Mesothelial cell of epicardium (in vitro differentiated cells): Measurements from ENCODE around the gene RGN. TPM values are rescaled to one million over a fixed set of nuclear protein-coding genes. Genes with fewer than 3 reads are reported as not detected.

Source experiments
- DNase-seq, 2 experiments: peaks; one replicate each; pipeline ENCODE4 v3.0.0; 2021; ENCODE audit warnings: low spot score in 2 of 2; ENCODE audit not compliant: unreplicated experiment in 2 of 2
- H3K27ac Mint-ChIP-seq: 2 replicates; pipeline ENCODE4 v1.8.0; 2021; ENCODE audit warnings: mixed read lengths
- H3K27me3 Mint-ChIP-seq: 2 replicates; pipeline ENCODE4 v1.8.0; 2021; ENCODE audit warnings: low read depth, mixed read lengths
- H3K36me3 Mint-ChIP-seq: 2 replicates; pipeline ENCODE4 v1.8.0; 2021; ENCODE audit warnings: mixed read lengths
- H3K4me1 Mint-ChIP-seq: 2 replicates; pipeline ENCODE4 v1.8.0; 2021; ENCODE audit warnings: mixed read lengths
- H3K4me3 Mint-ChIP-seq: 2 replicates; pipeline ENCODE4 v1.8.0; 2021; ENCODE audit warnings: mild to moderate bottlenecking, moderate library complexity, mixed read lengths
- H3K9me3 Mint-ChIP-seq: 2 replicates; pipeline ENCODE4 v1.8.0; 2021; ENCODE audit warnings: mixed read lengths
- total RNA-seq: library from RNA; stranded (reverse); gene quantifications from 3 replicates; pipeline ENCODE4 v1.2.1, GENCODE V29; 2021
- TF ChIP-seq, protein P1 (sequence below): fragments of 200-600 bp; sonication (generic); IDR thresholded peaks from one replicate; pipeline ENCODE4 v1.5.0; 2021; ENCODE audit warnings: antibody characterized with exemption; ENCODE audit not compliant: unreplicated experiment

RGN gene
- total RNA-seq: 0.61 to 1.2 TPM (median 1.2 TPM) in 3 replicates

DNA sequence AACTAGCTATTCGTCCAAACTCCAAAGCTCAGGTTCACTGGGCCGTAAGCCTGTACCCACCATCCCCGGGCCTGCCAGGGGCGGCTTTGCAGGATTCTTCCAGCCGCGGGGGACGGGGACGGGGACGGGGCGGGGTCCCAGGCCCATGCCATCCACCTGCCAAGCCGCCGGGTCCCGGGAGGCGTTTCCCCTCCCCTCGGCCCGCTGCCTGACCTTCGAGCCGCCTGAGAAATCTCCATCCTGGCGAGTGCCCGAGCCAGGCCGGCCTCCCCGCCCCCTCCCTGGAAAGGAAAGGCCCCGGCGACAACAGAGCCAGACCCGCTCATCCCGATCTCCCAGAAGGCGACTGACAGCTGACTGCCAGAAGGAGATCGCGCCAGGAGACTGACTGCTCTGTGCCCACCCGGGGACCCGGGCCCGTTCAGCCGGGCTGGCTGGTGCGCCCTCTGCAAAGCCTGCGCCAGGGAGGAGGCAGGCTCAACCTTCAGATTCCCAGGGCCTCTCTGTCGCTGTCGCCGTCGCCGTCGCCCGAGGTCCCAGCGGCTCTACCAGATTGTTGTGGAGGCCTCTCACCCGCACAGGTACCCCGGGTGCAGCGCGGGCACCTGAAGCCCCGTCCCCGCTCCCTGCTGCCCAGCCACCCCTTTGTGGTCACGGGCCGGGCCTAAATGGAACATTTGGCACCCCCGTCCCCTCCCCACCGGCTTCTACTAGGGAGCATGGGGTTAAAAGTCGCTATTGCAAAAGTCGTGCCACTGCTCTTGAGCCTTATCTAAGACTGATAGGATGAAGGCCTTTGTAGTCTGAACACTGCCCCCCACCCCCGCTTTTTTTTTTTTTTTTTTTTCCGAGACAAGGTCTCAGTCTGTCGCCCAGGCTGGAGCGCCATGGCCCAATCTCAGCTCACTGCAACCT, at the start of gene RGN:
TSS of gene RGN (plus strand) at position 315 of the 915 bp plus-strand sequence. CDS start 2,702 bp downstream, outside the sequence.
- TF ChIP-seq, protein P1, sequence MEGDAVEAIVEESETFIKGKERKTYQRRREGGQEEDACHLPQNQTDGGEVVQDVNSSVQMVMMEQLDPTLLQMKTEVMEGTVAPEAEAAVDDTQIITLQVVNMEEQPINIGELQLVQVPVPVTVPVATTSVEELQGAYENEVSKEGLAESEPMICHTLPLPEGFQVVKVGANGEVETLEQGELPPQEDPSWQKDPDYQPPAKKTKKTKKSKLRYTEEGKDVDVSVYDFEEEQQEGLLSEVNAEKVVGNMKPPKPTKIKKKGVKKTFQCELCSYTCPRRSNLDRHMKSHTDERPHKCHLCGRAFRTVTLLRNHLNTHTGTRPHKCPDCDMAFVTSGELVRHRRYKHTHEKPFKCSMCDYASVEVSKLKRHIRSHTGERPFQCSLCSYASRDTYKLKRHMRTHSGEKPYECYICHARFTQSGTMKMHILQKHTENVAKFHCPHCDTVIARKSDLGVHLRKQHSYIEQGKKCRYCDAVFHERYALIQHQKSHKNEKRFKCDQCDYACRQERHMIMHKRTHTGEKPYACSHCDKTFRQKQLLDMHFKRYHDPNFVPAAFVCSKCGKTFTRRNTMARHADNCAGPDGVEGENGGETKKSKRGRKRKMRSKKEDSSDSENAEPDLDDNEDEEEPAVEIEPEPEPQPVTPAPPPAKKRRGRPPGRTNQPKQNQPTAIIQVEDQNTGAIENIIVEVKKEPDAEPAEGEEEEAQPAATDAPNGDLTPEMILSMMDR: no peak
- no peak within 1 kb of the TSS for H3K4me3 Mint-ChIP-seq
- H3K27me3 Mint-ChIP-seq: no peaks in the 10 kb centered on the region
- peaks cover 6% of the 10 kb centered on the region for H3K9me3 Mint-ChIP-seq
- peaks cover 2% of the 10 kb centered on the region for H3K36me3 Mint-ChIP-seq
- peaks cover 5% of the 10 kb centered on the region for H3K4me1 Mint-ChIP-seq
- H3K27ac Mint-ChIP-seq: no peak within 1 kb of the TSS
- DNase-seq: no peak

DNA sequence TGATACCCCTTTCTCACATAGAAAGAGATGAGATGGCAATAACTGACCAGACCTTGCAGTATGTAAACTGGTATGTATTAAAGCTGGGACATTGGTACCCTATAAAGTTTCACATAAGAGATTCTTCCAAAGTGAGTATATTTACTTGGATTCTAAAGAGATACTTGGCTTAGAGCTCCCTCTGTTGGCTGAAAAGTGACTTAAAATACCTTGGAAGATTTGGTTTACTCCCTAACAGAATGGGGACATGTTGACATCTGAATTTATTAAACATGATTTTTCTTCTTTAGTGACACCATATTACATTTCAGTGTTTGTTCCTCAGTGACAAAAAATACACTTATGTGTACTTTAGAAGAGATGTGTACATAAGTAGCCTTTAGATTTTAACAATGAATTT, 47.9 kb upstream of the RGN start:
- Mint-ChIP-seq H3K9me3 (peaks cover 20% of the 10 kb centered on the region), H3K27ac (no peak overlapping the region), H3K4me1 (no peaks in the 10 kb centered on the region), H3K36me3 (peaks cover 1% of the 10 kb centered on the region), H3K27me3 (no peaks in the 10 kb centered on the region), H3K4me3 (no peak overlapping the region)
- no peak for DNase-seq
- TF ChIP-seq, protein P1: peak; percentile 59

DNA sequence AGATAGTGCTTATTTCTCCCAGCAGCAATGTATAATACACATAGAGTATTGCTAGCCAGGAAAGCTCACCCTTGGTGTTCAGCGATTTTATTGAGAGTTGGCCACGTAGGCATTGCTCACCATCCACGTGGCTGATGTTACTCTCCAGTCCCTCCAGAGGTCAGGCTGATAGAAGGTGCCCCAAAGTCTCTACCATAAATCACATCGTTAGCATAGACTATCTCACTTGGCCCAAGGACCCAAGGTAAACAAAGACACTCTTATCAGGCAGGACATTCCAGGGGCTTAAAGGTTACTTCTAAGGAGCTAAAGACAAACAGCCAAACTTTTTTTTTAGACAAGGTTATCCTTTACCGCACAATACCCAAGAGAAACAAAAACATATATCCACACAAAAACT, 30.3 kb upstream of the RGN start:
- DNase-seq: no peak
- Mint-ChIP-seq H3K4me3 (no peak overlapping the region), H3K27ac (no peak overlapping the region)

DNA sequence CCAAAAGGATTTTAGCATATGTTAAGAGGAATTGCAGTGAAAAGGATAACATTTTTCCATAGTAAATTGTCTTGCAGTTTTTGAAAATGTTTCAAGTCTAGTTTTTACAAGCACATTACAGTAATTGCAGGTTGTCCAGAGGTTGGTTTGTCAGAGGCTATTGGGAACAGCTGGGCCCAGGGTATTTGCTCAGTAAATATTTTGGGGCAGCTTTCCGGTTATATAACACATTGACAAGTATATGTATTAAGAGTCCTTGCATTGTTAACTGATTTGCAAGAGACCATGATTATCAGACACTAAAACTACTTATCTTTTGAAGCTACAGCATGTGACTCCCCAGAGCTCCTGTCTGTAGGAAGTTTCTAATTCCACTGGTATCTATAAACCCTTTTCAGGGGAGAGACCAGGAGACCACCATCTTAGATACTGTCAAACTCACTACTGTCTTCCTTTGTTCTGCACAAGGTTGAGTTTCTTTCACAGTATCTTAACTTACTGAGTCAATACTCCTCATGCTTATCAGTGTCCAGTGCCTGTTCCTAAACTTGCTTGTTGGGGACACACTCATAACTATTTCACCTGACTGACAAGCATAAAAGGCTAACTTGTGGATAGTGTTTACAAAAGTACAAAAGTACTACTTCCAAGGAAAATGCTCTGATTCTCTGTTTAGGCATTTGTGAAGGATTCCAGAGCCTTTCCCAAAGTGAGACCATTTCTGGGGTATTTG, 18.9 kb upstream of the RGN start:
- H3K9me3 Mint-ChIP-seq: peaks cover 12% of the 10 kb centered on the region

More for the DNA sequence above, 30.3 kb upstream of the RGN start:
- no peaks in the 10 kb centered on the region for H3K4me1 Mint-ChIP-seq
- peaks cover 29% of the 10 kb centered on the region for H3K9me3 Mint-ChIP-seq
- TF ChIP-seq, protein P1: no peak
- peaks cover 11% of the 10 kb centered on the region for H3K36me3 Mint-ChIP-seq
- no peaks in the 10 kb centered on the region for H3K27me3 Mint-ChIP-seq

DNA sequence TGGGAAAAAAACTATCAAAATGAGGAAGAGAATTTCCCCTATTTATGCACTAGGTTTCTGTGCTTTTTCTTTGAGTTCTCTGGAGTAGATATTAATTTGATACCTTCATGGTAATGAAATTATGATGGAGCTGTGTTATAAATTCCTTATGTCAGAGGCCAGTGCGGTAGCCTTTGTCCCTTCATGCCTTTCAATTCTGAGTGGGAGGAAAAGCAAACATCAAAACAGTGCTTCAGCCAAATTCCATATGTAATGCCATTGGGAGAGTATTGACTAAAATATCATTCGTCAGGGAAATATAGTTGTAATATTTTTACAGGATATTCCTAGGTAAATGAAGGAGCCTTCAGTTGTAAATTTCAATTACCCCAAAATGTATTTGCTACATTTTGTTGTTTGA, 17.5 kb upstream of the RGN start:
- Mint-ChIP-seq H3K4me3 (no peak overlapping the region), H3K27ac (peak overlapping the region; percentile 21), H3K27me3 (no peaks in the 10 kb centered on the region), H3K4me1 (peaks cover 12% of the 10 kb centered on the region), H3K9me3 (peaks cover 12% of the 10 kb centered on the region), H3K36me3 (peaks cover 7% of the 10 kb centered on the region)
- DNase-seq: no peak
- TF ChIP-seq, protein P1: no peak

More for the DNA sequence above, 18.9 kb upstream of the RGN start:
- TF ChIP-seq, protein P1: no peak
- DNase-seq: no peak
- Mint-ChIP-seq H3K36me3 (peaks cover 7% of the 10 kb centered on the region), H3K4me3 (no peak overlapping the region), H3K27me3 (no peaks in the 10 kb centered on the region), H3K4me1 (peaks cover 12% of the 10 kb centered on the region), H3K27ac (peak overlapping the region; percentile 2)
